Neural progenitor cell (in vitro differentiated cells): ENCODE measurements around the gene OTX1.

Experiments
- CTCF ChIP-seq: fragments of 200-600 bp; sonication (generic); IDR thresholded peaks from 2 replicates; pipeline ENCODE4 v1.5.1; 2017; ENCODE audit warnings: antibody characterized with exemption, mild to moderate bottlenecking
- EZH2 ChIP-seq: fragments of 200-600 bp; sonication (generic); IDR thresholded peaks from 2 replicates; pipeline ENCODE4 v1.6.1; 2017; ENCODE audit warnings: antibody characterized with exemption, mild to moderate bottlenecking, moderate library complexity
- EZH2phosphoT487 ChIP-seq: fragments of 200-600 bp; sonication (generic); IDR thresholded peaks from 2 replicates; pipeline ENCODE4 v1.6.1; 2017; ENCODE audit warnings: antibody characterized with exemption

- no peak for TF ChIP-seq CTCF
- no peak for TF ChIP-seq EZH2
- TF ChIP-seq EZH2phosphoT487, result no peak
These were observed 3.7 kb upstream of the OTX1 start for GRCh38 chr2:63046961-63047320.
